NK-92 treated with Interleukin-12 subunit alpha and Interleukin-12 subunit beta, amount 100 ng/mL, for 24 hours (cell line): ENCODE results near the gene NRXN2.

ENCODE experiments used
- DNase-seq: peaks from one replicate; lab custom pipeline; 2025; lab: John Stamatoyannopoulos, UW

NRXN2 gene

GRCh38 chr11:64723117-64723906 is at the start of gene NRXN2:
NRXN2 (minus strand) TSS chr11:64723197; CDS start chr11:64713699, 9,498 bp downstream.
- peak; percentile 81 for DNase-seq

- DNase-seq: no peak
Measured at GRCh38 chr11:64772303-64773018, 49.5 kb upstream of the NRXN2 start.

- DNase-seq: no peak
Measured at GRCh38 chr11:64771861-64772260, 48.9 kb upstream of the NRXN2 start.

DNA sequence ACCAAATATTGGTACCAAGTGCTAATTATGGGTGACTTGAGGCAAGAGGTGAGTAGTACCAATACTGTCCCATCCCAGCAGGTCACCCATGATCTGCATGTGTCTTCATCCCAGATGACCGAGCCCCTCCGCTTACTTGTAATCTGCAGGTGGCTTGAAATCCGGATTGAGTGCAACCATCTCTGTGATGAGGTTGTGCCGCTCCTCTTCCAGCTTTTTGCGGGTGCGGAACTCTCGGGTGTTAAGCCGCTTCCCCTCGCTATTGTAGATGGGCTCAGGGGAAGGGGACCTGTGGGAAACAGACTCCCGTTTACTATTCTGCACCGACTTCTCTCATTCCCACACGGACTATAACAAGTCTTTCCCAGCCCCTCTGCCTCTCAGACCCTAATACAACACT is 47.1 kb upstream of the NRXN2 start:
- DNase-seq: no peak

- DNase-seq: no peak
Measured at GRCh38 chr11:64769283-64769682, 46.3 kb upstream of the NRXN2 start.

DNA sequence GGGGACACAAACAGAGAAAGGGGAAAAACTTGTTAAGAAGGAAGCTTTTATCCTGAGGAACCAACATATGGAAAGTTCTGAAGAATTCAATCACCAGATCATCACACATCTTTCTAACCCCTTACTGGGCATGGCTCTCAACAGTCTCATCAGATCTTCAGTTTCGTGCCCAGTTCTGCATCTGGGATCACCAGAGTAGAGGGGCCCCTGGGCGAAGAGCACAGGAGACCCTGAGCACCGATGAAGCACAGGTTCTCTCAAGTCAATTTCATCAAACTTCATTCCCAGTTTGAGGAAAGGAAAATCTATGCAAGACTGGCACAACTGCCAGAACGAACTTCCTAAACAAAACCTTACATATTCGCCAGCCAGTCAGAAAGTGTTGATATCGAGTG is 45.3 kb upstream of the NRXN2 start:
- no peak for DNase-seq

DNA sequence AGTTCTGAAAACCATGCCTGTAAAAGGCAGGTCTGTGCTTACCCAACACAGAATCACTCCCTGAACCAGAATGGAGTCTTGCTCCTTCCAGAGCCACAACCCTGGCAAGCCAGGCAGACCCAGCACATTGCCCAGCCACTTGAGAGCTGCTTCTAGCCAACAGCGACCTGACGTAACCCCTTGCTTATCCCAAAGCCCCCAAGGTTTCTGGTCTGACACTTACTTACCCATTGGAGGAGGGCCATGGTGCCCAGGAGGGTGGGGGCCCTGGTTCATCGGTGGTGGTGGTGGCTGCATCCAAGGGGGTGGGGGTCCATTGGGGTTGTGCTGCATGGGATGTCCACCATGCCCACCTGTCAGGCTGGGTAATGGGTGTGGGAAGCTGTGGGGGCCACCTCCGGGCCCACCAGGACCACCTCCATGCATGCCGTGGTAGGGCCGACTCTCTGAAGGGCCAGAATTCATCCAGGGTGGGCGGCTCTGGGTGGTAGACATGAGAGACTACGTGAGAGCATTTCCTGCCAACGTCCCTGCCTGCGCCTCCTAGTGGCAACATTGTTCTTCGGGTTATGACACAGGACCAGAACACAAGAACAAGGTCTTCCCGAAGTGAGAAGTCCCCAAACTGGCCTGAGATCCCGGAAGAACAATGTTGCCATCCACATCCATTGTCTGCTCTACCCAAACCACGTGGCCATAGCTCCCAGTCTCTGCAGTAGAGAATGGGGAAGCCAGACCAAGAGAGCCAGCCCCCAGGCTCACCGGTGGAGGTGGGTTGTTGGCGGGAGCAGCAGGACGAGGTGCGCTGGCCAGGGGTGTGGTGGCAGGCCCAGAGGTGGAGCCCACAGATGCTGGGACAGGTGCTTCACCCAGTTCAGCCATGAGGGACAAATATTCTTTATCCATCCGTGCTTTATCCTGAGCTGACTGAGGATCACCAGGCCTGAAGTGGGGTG is 44.6 kb upstream of the NRXN2 start:
- DNase-seq: peak; percentile 35

DNA sequence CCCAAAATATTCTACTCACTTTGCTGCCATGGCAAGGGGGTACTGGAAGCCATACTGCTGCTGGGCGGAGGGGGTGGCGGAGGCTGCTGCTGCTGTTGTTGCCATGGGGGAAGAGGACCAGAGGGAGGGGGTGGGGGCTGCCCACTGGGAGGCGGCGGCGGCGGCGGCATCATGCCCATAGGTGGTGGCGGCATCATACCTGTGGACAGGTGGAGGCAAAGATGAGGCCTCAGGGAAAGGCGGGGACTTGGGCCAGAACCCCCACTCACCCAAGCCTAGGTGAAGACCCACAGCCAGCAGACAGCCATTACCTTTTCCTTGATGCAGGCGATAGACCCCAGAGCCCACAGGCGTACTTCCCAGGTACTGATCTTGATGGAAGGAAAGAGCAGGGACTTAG is 43.9 kb upstream of the NRXN2 start:
- DNase-seq: no peak

DNA sequence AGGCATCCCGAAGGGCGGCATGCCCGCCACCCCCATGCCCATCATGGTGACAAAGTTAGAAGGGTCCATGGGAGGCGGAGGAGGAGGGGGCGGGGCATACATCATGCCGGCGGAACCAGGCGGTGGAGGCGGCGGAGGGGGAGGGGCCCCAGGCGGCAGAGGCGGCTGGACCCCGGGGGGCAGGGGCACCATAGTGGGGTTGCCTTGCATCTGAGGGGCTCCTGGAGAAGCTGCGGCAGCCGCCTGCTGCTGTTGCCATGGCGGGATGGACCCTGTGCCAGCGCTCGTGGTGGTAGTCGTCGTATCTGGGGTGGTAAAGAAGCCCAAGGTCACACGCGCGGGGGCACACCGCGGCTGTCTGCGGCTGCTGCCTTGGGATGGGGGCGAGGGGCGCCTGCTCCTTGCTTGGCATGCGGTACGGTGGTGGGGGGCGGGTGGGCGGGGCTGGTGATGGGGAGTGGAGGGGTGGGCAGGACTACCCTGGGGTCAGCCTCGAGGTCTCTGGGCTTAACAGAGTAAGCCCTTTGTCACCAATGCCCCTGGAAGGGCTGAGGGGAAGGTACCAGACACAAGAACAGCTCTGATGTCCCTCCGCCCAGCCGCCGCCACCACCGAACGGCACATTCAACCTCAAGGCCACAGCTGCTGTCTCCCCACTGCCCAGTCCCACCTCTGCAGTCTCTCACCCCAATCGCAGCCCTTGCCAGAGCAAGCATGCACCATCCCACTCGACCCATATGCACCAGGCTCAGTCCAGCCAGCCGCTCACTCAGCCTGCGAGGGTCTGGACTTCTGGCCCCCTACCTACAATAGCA is 43.1 kb upstream of the NRXN2 start:
- no peak for DNase-seq

GRCh38 chr11:64765291-64765850 is 42.4 kb upstream of the NRXN2 start:
- DNase-seq: no peak

DNA sequence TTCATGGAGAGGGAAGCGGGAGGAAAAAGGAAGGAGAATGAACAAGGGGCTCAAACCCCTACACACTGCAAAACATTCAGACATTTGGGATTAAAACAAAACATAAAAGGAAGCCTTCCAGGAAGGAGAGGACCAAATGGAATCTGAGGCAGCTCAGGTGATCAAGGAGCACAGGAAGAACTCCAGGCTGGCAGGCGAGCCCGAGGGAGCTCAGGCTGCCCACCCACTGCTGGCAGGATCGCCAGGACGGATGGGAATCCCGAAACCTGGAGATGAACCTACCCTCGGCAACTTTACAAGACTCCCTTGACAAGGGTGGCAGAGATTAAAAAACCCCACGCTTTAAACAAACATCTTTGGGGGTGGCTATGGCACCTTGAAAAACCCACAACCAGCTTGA is 41.8 kb upstream of the NRXN2 start:
- DNase-seq: no peak

DNA sequence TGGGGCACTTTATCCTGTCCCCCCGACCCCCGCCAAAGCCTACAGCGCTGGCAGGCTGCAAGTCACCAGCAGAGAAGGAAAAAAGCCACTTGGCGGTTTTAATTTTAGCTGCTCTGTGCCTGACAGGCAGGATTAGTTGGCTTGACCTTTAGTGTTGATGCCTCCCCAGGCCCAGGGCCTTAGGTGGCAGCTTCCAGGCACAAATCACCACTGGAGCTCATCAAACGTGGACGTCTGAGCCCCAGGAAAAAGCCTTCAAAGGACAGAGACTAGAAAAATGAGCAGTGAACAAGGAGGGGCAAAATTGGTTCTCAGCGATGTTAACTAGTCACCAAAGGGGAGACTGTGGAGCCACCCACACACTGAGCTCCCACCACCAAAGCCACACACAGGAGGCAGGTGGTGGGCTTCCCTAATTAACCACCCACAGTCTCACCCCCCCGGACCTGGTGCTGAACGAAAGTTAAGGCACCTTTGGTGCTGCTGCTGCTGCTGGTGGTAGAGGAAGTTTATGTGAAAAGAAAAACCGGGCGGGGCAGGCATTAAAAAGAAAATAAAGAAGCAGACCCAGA is 41.1 kb upstream of the NRXN2 start:
- no peak for DNase-seq

GRCh38 chr11:64763526-64764039 is 40.6 kb upstream of the NRXN2 start:
- no peak for DNase-seq

- DNase-seq: no peak
Measured at GRCh38 chr11:64762674-64763525, 39.9 kb upstream of the NRXN2 start.

DNA sequence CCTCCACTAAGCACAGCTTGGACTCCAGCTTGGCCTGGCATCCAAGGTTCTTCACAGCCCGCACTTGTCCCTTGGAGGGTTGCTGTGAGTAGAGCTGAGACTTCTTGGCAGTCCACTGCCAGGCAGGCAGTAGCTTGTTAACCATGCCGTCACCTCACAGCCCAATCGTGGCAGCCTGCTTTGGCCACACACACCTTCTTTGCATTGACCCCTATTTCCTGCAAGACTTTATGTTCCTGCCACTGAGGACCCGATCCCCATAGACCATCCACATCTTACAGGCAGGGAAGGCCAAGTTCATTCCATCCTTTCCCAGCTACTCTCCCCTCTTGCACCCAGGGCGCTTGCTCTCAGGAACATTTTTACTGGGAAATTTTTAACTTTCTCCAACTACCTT is 39.3 kb upstream of the NRXN2 start:
- DNase-seq: no peak

DNA sequence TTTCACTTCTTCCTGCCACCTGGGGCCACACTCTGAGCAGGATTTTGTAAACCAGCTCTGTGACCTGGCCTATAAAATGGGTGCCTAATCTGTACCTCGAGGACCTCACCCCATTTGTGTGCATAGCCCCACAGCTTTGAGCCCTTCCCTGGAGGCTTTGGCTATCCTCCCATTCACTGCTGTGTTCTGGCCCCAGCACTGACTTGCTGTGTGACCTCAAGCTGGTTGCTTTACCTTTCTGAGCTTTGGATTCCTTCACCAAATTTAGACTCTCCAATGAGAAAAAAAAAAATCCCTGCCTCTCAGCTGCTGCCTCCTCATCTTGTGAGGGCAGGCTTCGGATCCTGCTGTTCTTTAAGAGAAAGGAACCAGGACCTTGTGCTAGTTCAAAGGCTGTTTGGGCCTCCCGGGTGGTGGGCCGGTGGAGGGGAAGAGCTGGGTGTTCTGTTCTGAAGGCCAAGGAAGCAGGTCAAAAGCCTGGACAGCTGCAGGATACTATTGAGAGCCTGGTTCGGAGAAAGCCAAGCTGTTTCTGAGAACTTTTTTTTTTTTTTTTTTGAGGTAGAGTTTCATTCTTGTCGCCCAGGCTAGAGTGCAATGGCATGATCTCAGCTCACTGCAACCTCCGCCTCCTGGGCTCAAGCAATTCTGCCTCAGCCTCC is 37.9 kb upstream of the NRXN2 start:
- DNase-seq: no peak

GRCh38 chr11:64759722-64760719 is 37.0 kb upstream of the NRXN2 start, which contains the start of gene PYGM:
PYGM (minus strand) TSS chr11:64759974; CDS start chr11:64759898, 76 bp downstream.
- no peak for DNase-seq
